SW480 (cell line): Measurements from ENCODE around the gene FANK1.
"Not testable (repeated sequence)": the region's sequence is repeated elsewhere in the genome, so short reads cannot be mapped to it uniquely, and the experiment has no call there.

ENCODE experiments used
- DNase-seq: peaks from one replicate; pipeline ENCODE4 v3.0.0-alpha.2; 2016; ENCODE audit warnings: low spot score

The FANK1 gene

GRCh38 chr10:125928928-125929585 lies 32.7 kb downstream of the FANK1 start:
- no peak for DNase-seq

GRCh38 chr10:125929618-125930017 lies 33.3 kb downstream of the FANK1 start:
- DNase-seq: no peak

- no peak for DNase-seq
These were observed 37.3 kb downstream of the FANK1 start for GRCh38 chr10:125933693-125934092.

GRCh38 chr10:125936331-125936730 lies 40.0 kb downstream of the FANK1 start:
- no peak for DNase-seq

- DNase-seq: no peak
These were observed 44.2 kb downstream of the FANK1 start for GRCh38 chr10:125940515-125940914.

- DNase-seq: no peak
These were observed 54.9 kb downstream of the FANK1 start for GRCh38 chr10:125951290-125951689.

GRCh38 chr10:125953778-125954385 lies 57.5 kb downstream of the FANK1 start:
- DNase-seq: no peak

- DNase-seq: no peak
These were observed 59.4 kb downstream of the FANK1 start for GRCh38 chr10:125955766-125956165.

GRCh38 chr10:125961743-125962142 lies 65.4 kb downstream of the FANK1 start:
- DNase-seq: no peak

GRCh38 chr10:125962200-125962599 lies 65.8 kb downstream of the FANK1 start:
- DNase-seq: no peak

- no peak for DNase-seq
These were observed 68.2 kb downstream of the FANK1 start for GRCh38 chr10:125964558-125964957.

- DNase-seq: no peak
These were observed 71.2 kb downstream of the FANK1 start for GRCh38 chr10:125967533-125967932.

GRCh38 chr10:125970077-125970630 lies 73.8 kb downstream of the FANK1 start:
- DNase-seq: not testable (repeated sequence)

- DNase-seq: no peak
These were observed 80.7 kb downstream of the FANK1 start for GRCh38 chr10:125976960-125977605.

GRCh38 chr10:125979976-125980375 lies 83.6 kb downstream of the FANK1 start:
- DNase-seq: no peak

GRCh38 chr10:125980521-125981035 lies 84.2 kb downstream of the FANK1 start:
- no peak for DNase-seq

- peak; percentile 58 for DNase-seq
These were observed 86.0 kb downstream of the FANK1 start for GRCh38 chr10:125982260-125982948.

GRCh38 chr10:125983161-125983560 lies 86.8 kb downstream of the FANK1 start:
- DNase-seq: no peak

GRCh38 chr10:125983656-125984055 lies 87.3 kb downstream of the FANK1 start:
- no peak for DNase-seq

GRCh38 chr10:125984346-125984745 lies 88.0 kb downstream of the FANK1 start:
- no peak for DNase-seq

- no peak for DNase-seq
These were observed 88.6 kb downstream of the FANK1 start for GRCh38 chr10:125984865-125985495.
